ENCODE measurements around the gene QRICH1.

The QRICH1 gene, protein sequence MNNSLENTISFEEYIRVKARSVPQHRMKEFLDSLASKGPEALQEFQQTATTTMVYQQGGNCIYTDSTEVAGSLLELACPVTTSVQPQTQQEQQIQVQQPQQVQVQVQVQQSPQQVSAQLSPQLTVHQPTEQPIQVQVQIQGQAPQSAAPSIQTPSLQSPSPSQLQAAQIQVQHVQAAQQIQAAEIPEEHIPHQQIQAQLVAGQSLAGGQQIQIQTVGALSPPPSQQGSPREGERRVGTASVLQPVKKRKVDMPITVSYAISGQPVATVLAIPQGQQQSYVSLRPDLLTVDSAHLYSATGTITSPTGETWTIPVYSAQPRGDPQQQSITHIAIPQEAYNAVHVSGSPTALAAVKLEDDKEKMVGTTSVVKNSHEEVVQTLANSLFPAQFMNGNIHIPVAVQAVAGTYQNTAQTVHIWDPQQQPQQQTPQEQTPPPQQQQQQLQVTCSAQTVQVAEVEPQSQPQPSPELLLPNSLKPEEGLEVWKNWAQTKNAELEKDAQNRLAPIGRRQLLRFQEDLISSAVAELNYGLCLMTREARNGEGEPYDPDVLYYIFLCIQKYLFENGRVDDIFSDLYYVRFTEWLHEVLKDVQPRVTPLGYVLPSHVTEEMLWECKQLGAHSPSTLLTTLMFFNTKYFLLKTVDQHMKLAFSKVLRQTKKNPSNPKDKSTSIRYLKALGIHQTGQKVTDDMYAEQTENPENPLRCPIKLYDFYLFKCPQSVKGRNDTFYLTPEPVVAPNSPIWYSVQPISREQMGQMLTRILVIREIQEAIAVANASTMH

DNA sequence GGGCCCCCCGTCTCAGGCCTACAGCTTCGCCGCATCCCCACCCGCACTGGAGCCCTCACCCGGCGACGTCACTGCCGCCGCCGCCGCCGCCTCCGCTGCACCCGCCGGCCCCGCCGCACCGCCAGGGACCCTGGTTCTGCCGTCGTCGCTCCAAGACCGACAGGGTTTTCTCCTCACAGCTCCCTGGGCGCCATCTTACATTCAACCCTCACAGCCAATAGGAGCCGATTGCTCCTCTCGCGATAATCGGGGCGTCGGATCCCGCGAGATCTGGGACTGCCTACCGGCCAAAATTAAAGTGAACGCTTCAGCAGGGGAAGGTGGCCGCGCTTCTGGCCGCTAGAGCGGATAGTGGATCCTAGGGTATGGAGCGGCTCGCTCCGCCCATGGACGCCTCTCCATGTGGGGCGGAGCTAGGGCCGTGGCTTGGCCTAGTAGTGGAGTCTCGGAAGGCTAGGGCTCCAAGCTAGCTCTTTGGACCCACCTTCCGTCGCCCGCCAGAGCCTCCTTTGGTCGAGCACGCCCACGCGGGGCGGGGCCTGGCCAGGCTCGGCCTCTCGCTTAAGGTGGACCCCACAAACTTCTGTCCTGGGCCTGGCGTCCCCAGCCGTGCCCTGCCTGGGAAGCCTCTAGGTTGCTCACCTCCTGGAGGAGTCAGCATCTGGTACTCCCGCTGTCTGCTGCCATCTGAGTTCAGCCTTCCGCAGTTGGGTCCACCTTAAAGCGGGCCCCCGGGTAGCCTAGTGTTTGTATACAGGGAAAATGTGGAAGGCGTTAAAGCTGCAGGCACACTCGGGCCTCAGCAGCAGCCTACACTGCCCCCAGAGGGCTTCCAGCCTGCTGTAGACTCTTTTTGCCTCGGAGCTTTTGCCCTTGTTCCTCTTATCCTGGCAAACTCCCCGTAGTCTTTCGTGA is at the start of gene QRICH1:
QRICH1 (minus strand) TSS at position 219 of the 915 bp plus-strand sequence. CDS start 17,054 bp downstream, outside the sequence.
- DNase-seq, result peak; percentile 92

DNA sequence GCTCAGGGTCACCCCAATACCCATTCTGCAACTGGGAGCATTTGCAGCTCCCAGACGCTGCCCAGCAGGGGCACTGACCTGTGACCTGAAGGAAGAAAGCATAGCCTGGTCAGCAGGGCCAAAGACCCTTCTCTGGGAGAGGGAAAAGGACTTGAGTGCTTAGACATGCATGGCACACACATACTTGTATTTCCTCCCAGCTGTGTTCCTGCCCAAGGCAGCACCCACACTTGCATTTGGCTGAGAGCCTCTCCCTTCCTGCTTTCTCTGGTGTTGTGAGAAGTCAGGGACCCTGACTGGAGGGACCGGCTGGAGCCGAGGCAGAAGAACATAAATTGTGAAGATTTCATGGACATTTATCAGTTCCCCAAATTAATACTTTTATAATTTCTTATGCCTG is 46.2 kb upstream of the QRICH1 start:
- no peak for DNase-seq

DNA sequence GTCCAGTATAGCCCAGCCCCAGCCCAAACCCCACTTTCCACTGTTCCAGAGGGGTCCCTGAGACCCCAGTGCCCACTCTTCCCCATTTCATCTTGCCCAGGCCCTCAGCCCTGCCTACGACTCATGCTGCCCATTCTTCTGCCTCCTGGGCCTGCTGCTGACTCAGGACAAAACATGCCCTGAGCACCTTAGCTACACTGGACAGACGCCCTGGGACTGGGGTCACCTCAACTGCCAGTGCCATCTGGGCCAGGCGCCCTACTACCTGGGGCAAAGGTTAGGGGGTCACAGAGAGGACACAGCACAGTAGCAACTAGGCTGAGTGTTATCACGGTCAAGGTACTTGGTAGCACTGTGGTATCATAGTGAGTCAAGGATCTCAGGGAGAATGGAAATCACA is 41.6 kb upstream of the QRICH1 start:
- no peak for DNase-seq

DNA sequence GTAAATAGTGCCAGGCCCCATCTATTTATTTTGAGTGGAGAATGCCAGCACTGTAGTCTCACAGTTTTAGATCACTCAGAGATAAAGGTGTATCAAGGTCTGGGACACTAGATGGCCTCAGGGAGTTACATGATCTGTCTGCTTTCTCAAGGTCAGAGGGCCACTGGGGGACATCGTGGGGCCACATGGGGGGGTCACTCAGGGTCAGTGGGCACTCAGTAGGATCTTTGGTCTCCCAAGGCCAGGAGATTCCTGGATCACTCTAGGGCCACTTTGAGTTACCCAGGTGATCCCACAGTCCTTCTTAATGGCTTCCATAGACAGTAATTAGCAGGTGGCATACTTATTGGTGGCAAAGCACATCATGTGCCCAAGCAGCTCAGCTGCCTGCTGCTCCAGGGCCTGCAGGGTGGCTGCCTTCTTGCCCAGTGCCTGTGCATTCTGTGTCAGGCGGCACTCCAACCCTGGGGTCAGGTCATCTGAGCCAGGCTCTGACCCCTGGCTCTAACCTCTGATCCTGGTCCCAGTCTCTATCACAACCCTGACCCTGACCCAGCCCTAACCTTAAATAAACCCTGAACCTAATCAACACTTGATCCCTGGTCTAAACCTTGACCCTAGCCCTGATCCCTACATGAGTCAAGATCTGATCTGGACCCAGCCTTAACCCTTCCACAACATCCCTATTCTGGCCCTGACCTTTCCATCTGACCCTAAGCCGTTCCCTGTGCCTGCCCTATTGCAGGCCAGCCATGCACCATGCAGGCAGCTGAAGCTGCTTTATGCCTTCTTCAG is 40.8 kb upstream of the QRICH1 start:
- DNase-seq, result no peak

DNA sequence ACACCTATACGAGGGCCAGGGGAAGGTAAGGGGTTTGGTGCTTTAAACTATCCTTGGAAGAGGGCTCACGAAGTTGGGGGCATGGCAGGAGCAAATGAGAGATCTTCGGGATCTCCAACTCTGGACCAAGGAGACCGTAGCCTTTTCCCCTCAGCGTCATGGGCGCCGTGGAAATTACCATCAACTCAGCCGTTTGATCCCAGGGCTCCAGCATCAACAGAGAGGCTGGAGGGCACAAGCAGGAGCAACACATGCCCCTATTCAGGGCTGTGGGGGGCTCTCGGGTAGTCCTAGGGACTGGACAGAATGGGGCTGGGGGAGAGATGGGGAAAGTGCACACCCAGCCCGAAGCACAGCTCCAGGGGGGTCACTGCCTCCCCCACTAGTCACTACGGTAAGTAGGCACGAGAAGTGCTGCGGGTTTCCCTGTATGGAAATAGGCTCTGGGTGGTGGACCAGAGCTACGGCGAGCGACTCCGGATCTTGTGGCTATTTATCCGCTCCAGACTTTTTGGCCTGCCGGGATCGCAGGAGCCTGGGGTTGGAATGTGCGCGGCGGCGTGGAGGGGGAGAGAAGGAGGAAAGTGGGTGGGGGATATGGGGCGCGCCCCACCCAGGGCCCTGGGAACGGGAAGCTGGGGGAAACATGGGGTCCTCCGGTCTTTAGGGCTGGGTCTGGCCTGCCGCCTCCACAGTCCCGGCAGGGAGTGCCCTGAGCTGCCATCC is 39.5 kb upstream of the QRICH1 start:
- peak; percentile 48 for DNase-seq

DNA sequence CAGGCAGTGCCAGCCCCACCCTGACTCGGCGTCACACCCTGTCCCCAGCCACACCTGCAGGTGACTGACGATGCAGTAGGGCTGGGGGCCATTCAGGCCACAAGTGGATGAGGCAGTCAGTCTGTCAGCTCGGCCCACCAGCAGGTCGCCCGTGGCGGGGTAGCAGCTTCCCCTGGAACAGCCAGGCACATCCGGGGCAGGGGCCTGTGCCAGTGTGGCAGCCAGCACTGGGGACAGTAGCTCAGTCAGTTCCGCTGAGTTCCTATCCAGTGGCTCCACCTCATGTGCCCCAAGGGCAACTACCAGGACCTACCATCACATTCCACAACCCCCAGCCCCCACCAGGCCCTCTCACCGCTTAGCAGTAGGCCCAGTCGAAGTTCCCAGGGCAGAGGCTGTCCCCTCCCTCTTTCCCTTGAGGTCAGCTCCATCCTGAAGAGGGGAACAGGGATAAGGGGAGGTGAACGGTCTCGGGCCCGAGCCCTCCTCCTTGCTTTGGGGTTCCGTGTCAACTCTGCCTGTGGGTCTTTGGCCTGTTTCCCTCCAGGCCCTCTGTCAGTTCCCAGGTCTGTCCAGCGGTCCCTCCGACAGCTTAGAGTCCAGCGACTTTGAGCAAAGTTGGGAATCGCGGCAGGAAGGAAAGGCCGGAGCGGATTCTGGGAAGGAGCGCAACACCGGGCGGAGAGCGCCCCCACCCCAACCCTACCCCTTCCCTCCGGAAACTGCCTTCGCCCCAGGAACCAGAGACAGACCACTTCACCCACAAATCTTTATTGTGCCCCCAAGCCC is 38.8 kb upstream of the QRICH1 start, which contains the start of gene LAMB2:
LAMB2 (minus strand) TSS at position 614 of the 789 bp plus-strand sequence; CDS start at position 431, 183 bp downstream.
- DNase-seq, result no peak

DNA sequence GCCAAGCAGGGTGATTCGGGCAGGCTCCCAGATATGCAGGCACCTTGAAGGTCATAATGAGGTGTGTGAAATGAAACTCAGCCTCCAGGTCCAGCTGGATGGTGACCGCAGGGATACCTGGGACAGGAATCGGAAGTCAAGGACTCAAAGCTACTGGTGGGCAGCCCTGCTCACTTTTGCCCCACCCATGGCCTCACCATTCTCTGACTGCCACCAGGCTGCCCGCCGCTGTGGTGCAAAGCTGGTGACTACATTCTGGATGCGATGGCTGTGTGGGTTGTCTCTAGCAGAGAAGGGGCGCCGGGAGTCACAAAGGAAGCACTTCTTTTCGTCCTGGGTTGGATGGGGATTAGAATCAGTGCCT is 38.2 kb upstream of the QRICH1 start:
- DNase-seq, result no peak

DNA sequence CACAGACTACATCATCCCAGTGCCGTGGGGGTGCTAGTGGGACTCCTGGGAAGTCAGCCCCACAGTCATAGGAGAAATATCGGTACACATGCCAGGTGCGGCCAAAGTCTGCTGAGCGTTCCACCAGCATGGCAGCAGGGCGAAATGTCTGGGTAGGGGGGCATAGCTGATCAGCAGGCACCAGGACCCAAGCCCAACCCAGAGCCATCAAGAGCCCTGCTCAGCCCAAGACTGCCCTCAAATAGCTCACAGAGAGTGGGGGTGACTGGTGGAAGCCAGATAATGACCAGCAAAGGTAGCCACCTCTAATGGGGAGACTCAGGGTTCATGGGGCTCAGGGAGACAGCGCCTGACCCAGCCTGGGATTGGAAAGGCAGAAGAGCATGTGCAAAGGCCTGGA is 37.7 kb upstream of the QRICH1 start:
- no peak for DNase-seq

DNA sequence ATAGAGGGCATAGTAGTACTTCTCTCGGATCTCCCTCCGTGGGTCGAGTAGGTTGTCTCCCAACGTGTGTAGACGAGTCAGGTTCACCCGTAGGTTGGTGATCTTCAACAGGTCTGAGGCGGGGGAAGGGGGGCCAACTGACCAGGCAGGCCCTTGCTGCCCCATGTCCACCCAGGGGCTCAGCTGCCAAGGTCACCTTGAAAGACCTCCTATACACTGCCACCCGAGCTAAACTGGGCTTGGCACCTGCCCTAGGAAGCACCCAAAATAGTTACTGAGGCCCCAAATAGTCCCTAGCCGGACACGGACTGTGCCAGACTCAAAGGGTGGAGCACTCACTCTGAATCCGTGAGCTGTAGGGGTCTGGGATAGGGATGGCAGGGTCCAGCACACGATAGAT is 37.2 kb upstream of the QRICH1 start:
- no peak for DNase-seq

DNA sequence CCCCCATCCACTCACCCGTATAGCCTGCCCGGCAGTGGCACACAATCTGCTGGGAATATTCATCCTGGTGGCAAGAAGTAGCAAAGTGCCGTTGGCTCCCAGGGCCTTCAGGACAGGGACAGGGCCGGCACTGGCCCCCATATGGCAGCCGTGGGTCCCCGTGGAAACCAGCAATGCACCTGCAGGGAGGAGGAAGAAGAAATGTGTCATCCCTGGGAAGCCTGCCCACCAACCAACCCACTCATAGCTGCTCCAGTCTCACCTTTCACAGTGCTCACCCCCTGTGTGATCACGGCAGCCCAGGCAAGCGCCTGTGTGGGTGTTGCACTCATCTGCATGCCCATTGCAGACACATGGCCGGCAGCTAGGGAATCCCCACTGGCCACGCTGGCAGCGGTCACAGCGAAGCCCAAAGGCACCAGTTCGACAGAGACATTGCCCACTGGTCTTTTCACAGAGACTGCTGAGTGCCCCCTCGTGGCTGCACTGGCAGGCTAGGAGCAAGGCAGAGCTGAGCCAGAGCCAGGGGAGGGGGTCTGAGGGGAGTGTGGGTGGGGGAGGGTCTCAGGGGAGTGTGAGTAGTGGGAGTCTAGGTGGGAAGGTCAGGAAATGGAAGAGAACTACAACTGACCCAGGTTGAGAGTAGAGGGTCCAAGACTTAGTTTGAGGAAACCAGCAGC is 31.3 kb upstream of the QRICH1 start:
- no peak for DNase-seq

DNA sequence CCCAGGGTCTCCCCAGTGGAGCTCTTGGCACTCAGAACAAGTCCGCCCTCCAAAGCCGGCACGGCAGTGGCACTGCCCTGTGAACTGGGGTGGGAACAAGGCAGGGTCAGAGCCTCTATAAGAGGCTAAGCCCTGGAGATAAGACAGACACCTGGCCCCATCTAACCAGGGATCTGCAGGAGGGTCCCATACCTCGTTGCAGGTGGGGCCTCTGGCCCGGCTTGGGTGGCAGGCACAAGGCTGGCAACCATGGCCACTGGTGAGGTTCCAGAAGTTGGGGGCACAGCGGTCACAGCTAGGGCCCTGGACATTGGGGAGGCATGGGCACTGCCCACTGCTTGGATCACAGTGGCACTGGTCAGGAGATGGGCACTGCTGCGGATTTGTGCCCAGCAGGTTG is 30.3 kb upstream of the QRICH1 start:
- no peak for DNase-seq

DNA sequence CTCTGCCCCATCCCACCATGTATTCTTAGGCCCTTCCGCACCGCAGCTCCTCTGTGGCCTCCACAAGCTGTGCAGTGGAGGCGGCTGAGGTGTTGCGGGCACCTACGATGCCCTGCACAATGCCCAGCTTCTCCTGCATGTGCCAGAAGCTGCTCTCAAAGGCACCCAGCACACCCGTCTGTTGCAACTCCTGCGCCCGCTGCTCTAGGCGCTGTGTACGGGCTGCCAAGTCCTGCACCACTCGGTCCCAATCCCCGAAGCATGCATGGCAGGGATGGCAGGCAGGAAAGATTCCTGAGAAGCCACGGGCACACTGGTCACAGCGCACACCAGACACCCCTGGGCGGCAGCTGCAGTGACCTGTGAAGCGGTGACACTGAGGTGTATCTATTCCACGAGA is 29.8 kb upstream of the QRICH1 start:
- DNase-seq, result no peak

DNA sequence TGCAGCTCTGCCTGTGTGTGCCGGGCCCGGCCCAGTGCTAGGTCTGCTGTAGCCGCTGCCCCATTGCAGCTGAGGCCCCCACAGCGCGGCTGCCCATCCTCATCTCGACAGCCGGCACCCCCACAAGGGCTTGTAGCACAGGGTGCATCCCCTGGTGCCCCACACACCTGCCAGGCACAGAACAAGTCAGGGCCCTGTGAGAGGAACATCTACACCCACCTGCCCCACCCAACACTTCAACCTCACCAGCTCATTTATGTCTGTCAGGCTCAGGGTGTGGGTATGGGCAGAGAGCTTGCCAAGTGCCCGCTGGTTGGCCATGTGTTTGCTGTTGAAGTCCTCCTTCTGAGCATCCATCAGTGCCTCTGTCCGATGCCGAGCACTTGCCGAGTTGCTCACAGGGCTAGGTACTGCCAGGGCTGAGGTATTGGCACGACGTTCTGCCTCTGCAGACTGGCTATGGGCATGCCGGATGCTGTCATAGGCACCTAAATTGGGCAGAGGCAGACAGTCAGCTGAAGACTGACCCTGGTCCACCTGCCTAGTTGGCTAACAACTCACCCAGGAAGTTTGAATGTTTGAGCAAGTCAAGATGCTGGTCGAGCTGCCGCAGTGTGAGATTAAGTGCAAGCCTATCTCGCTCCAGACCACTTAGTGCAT is 29.1 kb upstream of the QRICH1 start:
- no peak for DNase-seq

DNA sequence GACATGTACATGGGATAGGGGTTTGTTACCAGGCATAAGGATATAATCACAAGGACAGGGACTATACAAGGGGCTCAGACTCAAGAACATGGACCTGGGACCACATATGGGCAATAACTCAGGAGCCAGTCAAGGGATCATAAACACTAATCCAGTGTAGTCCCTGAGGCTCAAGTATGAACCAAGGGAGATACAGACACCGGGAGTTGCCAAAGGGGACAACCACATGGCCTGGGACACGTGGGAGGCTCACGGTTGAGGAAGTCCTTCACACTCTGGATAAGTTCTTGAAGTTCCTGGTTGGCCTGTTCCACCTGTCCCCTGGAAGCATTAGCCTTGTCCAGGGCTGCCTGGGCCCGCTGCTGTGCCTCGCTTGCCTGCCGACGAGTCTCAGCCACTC is 28.6 kb upstream of the QRICH1 start:
- DNase-seq, result no peak

DNA sequence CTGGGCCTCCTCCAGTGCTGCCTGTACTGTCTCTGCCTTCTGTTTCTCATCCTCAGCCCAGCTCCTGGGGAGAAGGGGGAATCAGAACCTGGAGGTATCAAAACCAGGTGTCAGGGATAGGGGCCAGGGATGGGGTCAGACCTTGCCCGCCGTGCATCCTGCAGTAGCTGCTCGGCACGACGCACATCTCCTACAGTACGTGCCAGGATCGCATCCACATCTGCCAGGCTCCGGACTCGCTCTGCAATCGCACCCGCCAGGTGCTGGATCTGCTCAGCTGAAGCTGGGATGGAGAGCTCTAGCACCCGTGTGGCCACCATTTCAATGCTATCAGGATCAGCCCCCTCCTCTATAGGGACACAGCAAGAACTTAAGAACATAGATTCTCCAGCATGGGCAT is 28.2 kb upstream of the QRICH1 start:
- DNase-seq, result no peak

DNA sequence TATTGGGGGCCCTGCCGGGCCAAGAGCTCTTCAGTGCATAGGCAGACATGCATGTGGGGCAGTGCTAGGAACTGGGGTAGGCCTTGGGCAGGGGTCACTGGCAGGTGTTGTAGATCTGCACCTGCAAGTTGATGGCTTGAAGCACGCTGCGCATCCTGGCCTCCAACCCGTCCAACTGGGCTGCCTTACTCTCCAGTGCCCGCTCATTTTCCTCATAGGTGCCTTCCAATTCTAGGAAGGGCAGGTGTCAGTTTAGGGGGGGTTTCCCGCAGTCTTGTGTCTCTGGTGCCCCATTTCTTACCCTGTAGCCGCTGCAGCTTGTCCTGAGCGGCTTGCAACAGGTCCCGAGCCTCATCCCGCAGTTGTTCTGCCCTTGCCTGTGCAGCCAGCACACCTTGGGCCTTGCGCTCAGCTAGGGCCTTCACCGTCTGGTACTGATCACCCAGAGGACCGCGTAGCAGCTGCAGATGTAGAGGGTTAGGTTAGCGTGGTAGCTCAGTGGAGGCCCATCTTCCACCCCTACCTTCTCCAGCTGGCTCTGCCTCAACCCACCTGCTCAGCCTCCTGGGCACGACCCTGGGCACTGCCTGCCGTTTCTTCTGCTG is 27.4 kb upstream of the QRICH1 start:
- DNase-seq, result no peak

DNA sequence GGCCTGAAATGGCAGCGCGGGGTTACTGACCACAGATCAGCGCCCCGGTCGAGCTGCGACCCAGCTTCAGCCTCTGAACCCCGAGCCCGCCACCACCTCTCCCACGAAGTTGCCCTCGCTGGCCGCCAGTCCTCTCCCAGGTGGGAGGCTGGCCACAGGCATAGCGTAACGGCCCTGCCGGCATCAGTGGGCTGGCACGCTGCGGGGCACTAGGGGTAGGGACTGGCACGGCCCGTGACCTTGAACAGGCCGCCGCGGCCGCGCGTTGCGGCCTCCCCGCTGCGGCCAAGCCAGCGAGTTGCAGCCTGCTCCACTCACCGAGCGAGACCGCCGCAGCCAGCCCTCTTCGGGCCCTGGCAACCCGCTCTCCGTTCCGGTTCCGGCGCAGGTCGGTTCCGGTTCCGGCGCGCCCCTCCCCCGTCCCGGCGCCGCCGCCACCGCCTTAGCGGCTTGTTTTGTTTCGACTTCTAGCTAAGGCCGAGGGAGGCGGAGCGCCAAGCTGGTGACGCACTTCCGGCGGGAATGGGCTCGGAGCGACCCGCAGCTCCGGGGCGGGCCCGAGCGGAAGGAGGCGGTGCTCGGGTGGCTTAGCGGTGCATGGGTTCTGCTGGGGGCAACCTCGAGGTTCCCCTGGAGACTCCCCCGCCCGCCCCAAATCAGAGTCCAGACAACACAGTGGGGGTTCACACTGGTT is 26.7 kb upstream of the QRICH1 start, which contains the start of gene USP19:
USP19 (minus strand) TSS at position 386 of the 694 bp plus-strand sequence. CDS start 1,678 bp downstream, outside the sequence.
- peak; percentile 73 for DNase-seq

DNA sequence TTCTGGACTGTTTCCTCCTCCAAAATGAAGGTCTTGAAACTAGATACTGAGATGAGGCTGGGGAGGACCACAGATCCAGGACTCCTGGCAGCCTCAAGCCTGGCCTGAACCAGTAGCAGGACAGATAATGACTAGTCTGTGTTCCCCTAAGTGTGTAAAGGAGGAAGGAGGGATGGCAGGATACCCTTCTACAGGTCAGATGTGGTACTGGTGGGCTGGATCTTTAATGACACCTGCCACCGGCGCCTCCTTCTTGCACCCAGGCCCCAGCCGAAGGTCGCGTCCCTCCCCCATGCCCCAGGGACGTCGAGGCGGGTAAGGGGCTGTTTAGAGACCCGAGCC is 26.2 kb upstream of the QRICH1 start:
- DNase-seq, result no peak

Measured in NCI-H2171 treated with DMSO at 0.1 percent for 48 hours (cell line).